Activated CD4-positive, alpha-beta T cell treated with anti-CD3 and anti-CD28 coated beads, Interleukin-2, amount 10 ng/mL, durations not matched to agents 7 days and 5 days (primary cell): ENCODE data around the gene CCDC186. TPM values are rescaled to one million over a fixed set of nuclear protein-coding genes. Genes with fewer than 3 reads are reported as not detected.
A peak's percentile ranks its signal among the peaks of the same experiment; 100 is the strongest.

Experiments
- CTCF ChIA-PET: fragments of 350-600 bp; sonication (Branson Sonifier 250); formaldehyde crosslinking; loops from one replicate; lab custom pipeline; 2021; ENCODE audit warnings: antibody characterized with exemption; lab: Charles Lee
- POLR2A ChIA-PET: fragments of 350-600 bp; sonication (Branson Sonifier 250); formaldehyde crosslinking; loops from one replicate; lab custom pipeline; 2021; ENCODE audit warnings: antibody characterized with exemption; lab: Charles Lee
- DNase-seq: peaks from one replicate; pipeline ENCODE4 v3.0.0-alpha.2; 2020
- H3K27ac Mint-ChIP-seq: one replicate; pipeline ENCODE4 v1.8.0; 2021; ENCODE audit warnings: mild to moderate bottlenecking, moderate library complexity, mixed read lengths
- H3K27me3 Mint-ChIP-seq: one replicate; pipeline ENCODE4 v1.8.0; 2021; ENCODE audit warnings: mixed read lengths
- H3K36me3 Mint-ChIP-seq: one replicate; pipeline ENCODE4 v1.8.0; 2021; ENCODE audit warnings: low read depth, mixed read lengths
- H3K4me1 Mint-ChIP-seq: one replicate; pipeline ENCODE4 v1.8.0; 2021; ENCODE audit warnings: mixed read lengths
- H3K4me3 Mint-ChIP-seq: one replicate; pipeline ENCODE4 v1.8.0; 2021; ENCODE audit warnings: mild to moderate bottlenecking, moderate library complexity, mixed read lengths
- H3K9me3 Mint-ChIP-seq: one replicate; pipeline ENCODE4 v1.8.0; 2021; ENCODE audit warnings: mixed read lengths
- total RNA-seq, 2 experiments: library from RNA; stranded (reverse); gene quantifications; one replicate each; pipeline ENCODE4 v1.2.3, GENCODE V29; 2021

CCDC186 gene
- total RNA-seq, 2 experiments from 2014 or later, result 16.0 to 18.6 TPM

- Mint-ChIP-seq H3K27ac (no peak overlapping the region), H3K9me3 (no peaks in the 10 kb centered on the region), H3K36me3 (peaks cover 27% of the 10 kb centered on the region), H3K4me3 (no peak overlapping the region), H3K27me3 (no peaks in the 10 kb centered on the region), H3K4me1 (no peaks in the 10 kb centered on the region)
- CTCF ChIA-PET, result no interaction called here
- POLR2A ChIA-PET, result no interaction called here
- no peak for DNase-seq
Observed at GRCh38 chr10:114140036-114140435, 34.0 kb downstream of the CCDC186 start.

DNA sequence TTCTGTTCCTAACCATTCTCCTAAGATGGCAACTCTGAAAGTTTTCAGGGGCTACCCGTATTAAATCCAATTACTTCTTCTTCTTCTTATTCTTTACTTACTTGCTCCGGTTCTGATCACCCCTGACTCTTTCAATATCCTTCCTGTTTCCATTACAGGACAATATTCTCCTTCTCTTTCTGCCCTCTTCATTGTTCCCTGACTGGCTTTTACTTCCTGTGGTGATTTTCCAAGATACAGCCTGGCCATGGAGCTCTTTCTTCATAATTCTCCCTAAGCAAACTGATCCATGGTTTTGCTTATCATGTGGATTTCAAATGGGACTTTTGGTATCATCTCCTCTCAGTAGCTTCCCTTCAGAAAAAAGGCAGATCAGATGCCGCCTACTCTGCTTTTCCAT, 35.4 kb downstream of the CCDC186 start:
- Mint-ChIP-seq H3K9me3 (no peaks in the 10 kb centered on the region), H3K36me3 (peaks cover 36% of the 10 kb centered on the region), H3K27ac (no peak overlapping the region), H3K27me3 (no peaks in the 10 kb centered on the region), H3K4me3 (no peak overlapping the region), H3K4me1 (no peaks in the 10 kb centered on the region)
- ChIA-PET CTCF (no interaction called here), POLR2A (no interaction called here)
- no peak for DNase-seq

DNA sequence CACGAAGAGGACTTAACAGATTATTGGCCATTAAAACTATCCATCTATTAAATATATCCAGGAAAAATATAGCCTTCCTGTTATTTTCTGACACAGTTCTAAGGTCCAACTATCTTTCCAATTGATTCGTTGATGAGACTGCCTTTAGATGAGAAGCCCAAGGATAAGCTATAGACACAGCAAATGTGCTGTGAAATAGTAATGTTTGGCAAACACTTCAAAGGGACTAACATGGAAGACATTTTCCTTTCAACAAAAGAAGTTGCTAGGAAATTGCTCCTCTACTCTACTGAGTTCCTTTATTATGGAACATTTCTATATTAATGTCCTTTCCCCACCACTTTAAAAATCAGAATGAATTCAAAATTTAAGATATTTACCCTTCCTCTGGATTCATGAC, 38.5 kb downstream of the CCDC186 start:
- no peak for DNase-seq
- no peaks in the 10 kb centered on the region for H3K9me3 Mint-ChIP-seq
- no peak overlapping the region for H3K27ac Mint-ChIP-seq
- H3K27me3 Mint-ChIP-seq, result no peaks in the 10 kb centered on the region
- H3K36me3 Mint-ChIP-seq, result peaks cover 47% of the 10 kb centered on the region
- ChIA-PET CTCF (no interaction called here), POLR2A (no interaction called here)
- H3K4me1 Mint-ChIP-seq, result peaks cover 3% of the 10 kb centered on the region
- H3K4me3 Mint-ChIP-seq, result no peak overlapping the region

DNA sequence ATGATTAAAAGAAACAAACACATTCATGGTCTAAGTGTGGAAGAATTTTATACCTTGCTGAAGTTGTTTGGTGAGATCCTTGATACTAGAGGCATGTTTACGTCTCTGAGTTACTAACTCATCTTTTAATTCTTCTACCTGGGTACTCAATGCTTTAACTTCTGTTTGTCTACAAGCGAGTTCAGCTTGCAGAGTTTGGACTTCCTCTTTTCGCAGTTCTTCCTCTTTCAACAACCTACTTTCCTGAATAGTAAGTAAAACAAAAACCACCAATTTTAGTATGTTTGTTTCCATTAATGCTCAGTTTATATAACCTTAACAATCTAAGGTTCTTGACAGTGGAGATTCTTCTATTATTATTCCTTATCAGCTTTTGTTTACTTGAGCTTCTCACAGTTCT, 42.9 kb downstream of the CCDC186 start:
- H3K4me3 Mint-ChIP-seq, result no peak overlapping the region
- H3K36me3 Mint-ChIP-seq, result peaks cover 60% of the 10 kb centered on the region
- POLR2A ChIA-PET, result no interaction called here
- H3K4me1 Mint-ChIP-seq, result peaks cover 3% of the 10 kb centered on the region
- no peaks in the 10 kb centered on the region for H3K9me3 Mint-ChIP-seq
- CTCF ChIA-PET, result no interaction called here
- no peaks in the 10 kb centered on the region for H3K27me3 Mint-ChIP-seq
- H3K27ac Mint-ChIP-seq, result peak overlapping the region; percentile 58
- no peak for DNase-seq

- Mint-ChIP-seq H3K4me3 (no peak overlapping the region), H3K36me3 (peaks cover 9% of the 10 kb centered on the region), H3K4me1 (no peaks in the 10 kb centered on the region), H3K9me3 (no peaks in the 10 kb centered on the region), H3K27ac (no peak overlapping the region), H3K27me3 (peaks cover 4% of the 10 kb centered on the region)
- POLR2A ChIA-PET, result no interaction called here
- CTCF ChIA-PET, result no interaction called here
- DNase-seq, result no peak
Observed at GRCh38 chr10:114121031-114121430, 53.0 kb downstream of the CCDC186 start.

DNA sequence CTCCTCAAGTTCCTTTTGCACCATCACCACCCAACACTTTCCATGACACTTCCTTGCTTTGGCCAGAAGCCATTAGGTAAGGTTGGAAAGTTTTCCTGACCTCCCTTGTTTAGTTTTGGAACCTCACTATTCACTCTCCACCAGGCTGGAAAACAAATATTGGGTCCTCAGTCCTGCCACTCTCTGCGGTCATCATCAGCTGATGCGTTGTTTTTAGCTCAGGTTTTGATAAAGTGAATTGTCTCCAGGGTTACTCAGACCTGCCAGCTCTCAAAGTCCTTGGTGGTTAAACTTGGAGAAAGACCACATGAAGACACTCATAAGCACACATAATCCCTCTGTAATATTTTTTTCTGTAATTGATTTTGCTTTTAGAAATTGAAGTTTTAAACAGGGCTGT, 55.5 kb downstream of the CCDC186 start:
- ChIA-PET POLR2A (no interaction called here), CTCF (interaction anchor here (0.8 kb wide), 1 partner anchor 126 kb away, joined by 3 read pairs; no protein-coding TSS in a partner anchor)
- H3K4me1 Mint-ChIP-seq, result no peaks in the 10 kb centered on the region
- H3K27me3 Mint-ChIP-seq, result peaks cover 16% of the 10 kb centered on the region
- no peak for DNase-seq
- peaks cover 3% of the 10 kb centered on the region for H3K36me3 Mint-ChIP-seq
- no peak overlapping the region for H3K27ac Mint-ChIP-seq
- no peak overlapping the region for H3K4me3 Mint-ChIP-seq
- no peaks in the 10 kb centered on the region for H3K9me3 Mint-ChIP-seq

- Mint-ChIP-seq H3K36me3 (peaks cover 2% of the 10 kb centered on the region), H3K27ac (no peak overlapping the region), H3K4me3 (no peak overlapping the region), H3K4me1 (no peaks in the 10 kb centered on the region), H3K27me3 (peaks cover 16% of the 10 kb centered on the region), H3K9me3 (no peaks in the 10 kb centered on the region)
- ChIA-PET CTCF (interaction anchor here (0.8 to 1.2 kb wide), 2 partner anchors 125 to 273 kb away, joined by 3 read pairs; no protein-coding TSS in a partner anchor), POLR2A (no interaction called here)
- no peak for DNase-seq
Observed at GRCh38 chr10:114117728-114118127, 56.3 kb downstream of the CCDC186 start.

- no peak for DNase-seq
- no peaks in the 10 kb centered on the region for H3K9me3 Mint-ChIP-seq
- H3K27ac Mint-ChIP-seq, result no peak overlapping the region
- ChIA-PET CTCF (interaction anchor here (0.7 to 1.2 kb wide), 2 partner anchors 10 to 11 kb away, joined by 3 to 4 read pairs; no protein-coding TSS in a partner anchor), POLR2A (no interaction called here)
- H3K36me3 Mint-ChIP-seq, result peaks cover 2% of the 10 kb centered on the region
- no peaks in the 10 kb centered on the region for H3K4me1 Mint-ChIP-seq
- peaks cover 16% of the 10 kb centered on the region for H3K27me3 Mint-ChIP-seq
- H3K4me3 Mint-ChIP-seq, result no peak overlapping the region
Observed at GRCh38 chr10:114115661-114116445, 58.1 kb downstream of the CCDC186 start.

- ChIA-PET POLR2A (no interaction called here), CTCF (interaction anchor here (1.6 kb wide), 1 partner anchor 10 kb away, joined by 7 read pairs; no protein-coding TSS in a partner anchor)
- Mint-ChIP-seq H3K36me3 (no peaks in the 10 kb centered on the region), H3K4me3 (no peak overlapping the region), H3K27ac (no peak overlapping the region), H3K4me1 (no peaks in the 10 kb centered on the region), H3K9me3 (no peaks in the 10 kb centered on the region), H3K27me3 (peaks cover 12% of the 10 kb centered on the region)
- no peak for DNase-seq
Observed at GRCh38 chr10:114110174-114110972, 63.6 kb downstream of the CCDC186 start.

DNA sequence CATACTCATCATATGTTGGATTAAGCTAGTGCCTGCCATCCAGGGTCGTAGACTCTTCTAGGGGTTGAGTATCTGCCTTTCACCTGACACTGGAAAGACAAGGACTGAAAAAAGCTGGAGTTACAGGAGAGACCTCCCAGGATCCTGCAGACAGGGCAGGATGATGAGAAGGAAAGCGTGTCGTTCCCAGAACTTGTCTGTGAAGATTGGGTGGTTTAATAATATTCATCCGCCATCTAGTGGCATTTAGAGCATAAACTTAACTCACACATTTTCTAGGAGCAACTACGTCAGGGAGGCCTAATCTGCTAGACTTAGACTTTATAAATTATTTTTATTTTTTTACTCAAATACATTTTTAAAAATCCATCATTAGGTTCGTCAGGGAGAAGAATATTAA, 70.7 kb downstream of the CCDC186 start:
- peaks cover 36% of the 10 kb centered on the region for H3K27me3 Mint-ChIP-seq
- no peak for DNase-seq
- no peaks in the 10 kb centered on the region for H3K9me3 Mint-ChIP-seq
- H3K4me1 Mint-ChIP-seq, result peaks cover 31% of the 10 kb centered on the region
- no peak overlapping the region for H3K4me3 Mint-ChIP-seq
- H3K36me3 Mint-ChIP-seq, result no peaks in the 10 kb centered on the region
- H3K27ac Mint-ChIP-seq, result no peak overlapping the region
- POLR2A ChIA-PET, result no interaction called here
- CTCF ChIA-PET, result interaction anchor here (1.1 kb wide), 1 partner anchor 301 kb away, joined by 3 read pairs; no protein-coding TSS in a partner anchor

DNA sequence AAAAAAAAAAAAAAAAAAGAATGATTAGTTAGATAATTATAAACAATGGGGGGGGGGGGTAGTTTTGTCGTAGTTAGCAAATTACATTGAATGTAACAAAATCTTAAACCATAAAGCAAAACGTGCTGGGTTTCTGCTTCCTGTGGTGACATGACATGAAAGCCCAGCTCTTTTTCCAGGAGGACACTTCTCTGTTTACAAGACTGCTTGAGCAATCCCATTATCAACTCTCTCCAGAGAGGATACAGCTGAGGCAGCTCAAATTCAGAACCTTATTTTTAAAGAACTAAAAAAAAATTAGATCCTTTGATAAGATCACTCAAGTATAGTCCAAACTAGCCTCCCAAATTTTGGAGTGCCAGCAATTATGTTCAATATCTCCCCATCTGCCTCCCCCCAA, 71.7 kb downstream of the CCDC186 start:
- Mint-ChIP-seq H3K4me3 (no peak overlapping the region), H3K4me1 (peaks cover 31% of the 10 kb centered on the region), H3K9me3 (no peaks in the 10 kb centered on the region), H3K36me3 (no peaks in the 10 kb centered on the region), H3K27me3 (peaks cover 36% of the 10 kb centered on the region), H3K27ac (no peak overlapping the region)
- POLR2A ChIA-PET, result no interaction called here
- CTCF ChIA-PET, result interaction anchor here (0.6 to 1.8 kb wide), 3 partner anchors 53 to 303 kb away, joined by 3 to 5 read pairs (median 4); no protein-coding TSS in a partner anchor
- no peak for DNase-seq

- H3K4me1 Mint-ChIP-seq, result peaks cover 39% of the 10 kb centered on the region
- no peak for DNase-seq
- no peaks in the 10 kb centered on the region for H3K36me3 Mint-ChIP-seq
- H3K4me3 Mint-ChIP-seq, result no peak overlapping the region
- POLR2A ChIA-PET, result no interaction called here
- H3K27me3 Mint-ChIP-seq, result peaks cover 39% of the 10 kb centered on the region
- H3K9me3 Mint-ChIP-seq, result no peaks in the 10 kb centered on the region
- H3K27ac Mint-ChIP-seq, result no peak overlapping the region
- CTCF ChIA-PET, result interaction anchor here (1.0 to 1.8 kb wide), 5 partner anchors 9 to 302 kb away, joined by 3 to 7 read pairs (median 3); no protein-coding TSS in a partner anchor
Observed at GRCh38 chr10:114100848-114101741, 72.9 kb downstream of the CCDC186 start.
